Muscle layer of colon (tissue), 2 donors: ENCODE results near the gene PGGHG.

Source experiments
- H3K27ac ChIP-seq: one replicate; pipeline ENCODE4 v1.7.0; 2013; ENCODE audit warnings: low read depth, mild to moderate bottlenecking, low read length, moderate library complexity
- H3K27me3 ChIP-seq, 2 donors: one replicate each; pipeline ENCODE4 v1.7.0; 2013; ENCODE audit warnings: low read length in 2 of 2, mild to moderate bottlenecking in 2 of 2; ENCODE audit not compliant: insufficient read depth in 2 of 2, control insufficient read depth in 1 of 2
- H3K36me3 ChIP-seq: one replicate; pipeline ENCODE4 v1.7.0; 2013; ENCODE audit warnings: mild to moderate bottlenecking, low read length; ENCODE audit not compliant: insufficient read depth
- H3K4me1 ChIP-seq: one replicate; pipeline ENCODE4 v1.7.0; 2013; ENCODE audit warnings: mild to moderate bottlenecking, low read length; ENCODE audit not compliant: insufficient read depth
- H3K4me3 ChIP-seq, 2 donors: one replicate each; pipeline ENCODE4 v1.7.0; 2013; ENCODE audit warnings: low read length in 2 of 2, low read depth in 1 of 2, mild to moderate bottlenecking in 1 of 2, moderate library complexity in 1 of 2
- H3K9ac ChIP-seq: one replicate; pipeline ENCODE4 v1.7.0; 2013; ENCODE audit warnings: low read length
- H3K9me3 ChIP-seq: one replicate; pipeline ENCODE4 v1.7.0; 2013; ENCODE audit warnings: mild to moderate bottlenecking, low read length
- donor health status: abdominal sarcoma.
- donor health status: Adenocarcinoma of cecum.

PGGHG gene

DNA sequence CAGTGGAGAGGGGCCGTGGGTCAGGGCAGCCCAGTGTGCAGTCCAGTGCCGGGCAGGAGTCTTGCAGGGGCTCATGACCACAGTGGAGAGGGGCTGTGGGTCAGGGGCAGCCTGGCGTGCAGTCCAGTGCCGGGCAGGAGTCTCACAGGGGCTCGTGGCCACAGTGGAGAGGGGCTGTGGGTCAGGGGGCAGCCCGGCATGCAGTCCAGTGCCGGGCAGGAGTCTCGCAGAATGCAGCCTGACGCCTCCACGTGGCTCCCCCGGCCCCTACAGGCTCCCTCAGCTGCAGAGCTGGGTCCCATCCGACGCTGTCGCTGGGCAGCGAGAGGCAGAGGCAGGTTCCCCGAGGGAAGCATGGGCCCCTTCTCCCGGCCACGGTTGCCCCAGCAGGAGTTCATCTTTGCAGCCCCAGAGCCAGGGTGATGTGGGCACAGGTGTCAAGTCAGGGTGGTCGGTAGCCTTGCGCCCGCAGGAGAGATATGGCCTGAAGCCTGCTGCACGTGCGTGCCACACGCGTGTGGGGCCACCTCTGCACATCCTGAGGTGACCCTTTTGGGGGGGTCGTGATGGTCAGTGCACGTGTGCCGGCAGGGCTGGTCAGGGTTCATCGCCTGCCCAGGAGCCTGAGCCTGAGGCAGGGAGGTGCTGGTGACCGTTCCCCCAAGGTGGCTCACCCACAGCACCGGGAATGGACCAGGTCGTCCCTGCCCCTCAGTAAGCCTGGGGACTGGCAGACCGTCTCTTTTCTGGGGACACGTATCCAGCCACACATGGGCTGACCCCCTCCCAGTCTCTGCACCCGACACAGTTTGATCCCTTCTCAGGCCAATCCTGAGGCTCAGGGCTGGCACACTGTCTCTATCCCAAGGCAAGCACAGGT, 7.5 kb downstream of the PGGHG start:
- Histone ChIP-seq H3K27ac (no peak overlapping the region), H3K27me3 (peaks cover 6 to 42% of the 10 kb centered on the region in 2 donors)

GRCh38 chr11:297051-297585, 8.2 kb downstream of the PGGHG start:
- Histone ChIP-seq H3K9me3 (no peaks in the 10 kb centered on the region), H3K9ac (no peak overlapping the region), H3K27me3 (peaks cover 6 to 42% of the 10 kb centered on the region in 2 donors), H3K4me3 (no peak overlapping the region), H3K27ac (no peak overlapping the region), H3K4me1 (no peaks in the 10 kb centered on the region), H3K36me3 (no peaks in the 10 kb centered on the region)

More for the DNA sequence above, 7.5 kb downstream of the PGGHG start:
- Histone ChIP-seq H3K9ac (no peak overlapping the region), H3K9me3 (no peaks in the 10 kb centered on the region), H3K4me3 (no peak overlapping the region), H3K4me1 (no peaks in the 10 kb centered on the region), H3K36me3 (no peaks in the 10 kb centered on the region)

- no peak overlapping the region for H3K27ac ChIP-seq
Observed at GRCh38 chr11:297586-298405, 8.9 kb downstream of the PGGHG start.

GRCh38 chr11:298406-299065, 9.6 kb downstream of the PGGHG start:
- Histone ChIP-seq H3K4me1 (no peaks in the 10 kb centered on the region), H3K27ac (no peak overlapping the region), H3K9me3 (no peaks in the 10 kb centered on the region), H3K36me3 (no peaks in the 10 kb centered on the region), H3K4me3 (no peak overlapping the region), H3K27me3 (peaks cover 6 to 42% of the 10 kb centered on the region in 2 donors), H3K9ac (no peak overlapping the region)

More at GRCh38 chr11:297586-298405, 8.9 kb downstream of the PGGHG start:
- Histone ChIP-seq H3K9me3 (no peaks in the 10 kb centered on the region), H3K4me1 (no peaks in the 10 kb centered on the region), H3K36me3 (no peaks in the 10 kb centered on the region), H3K27me3 (peaks cover 6 to 42% of the 10 kb centered on the region in 2 donors), H3K4me3 (no peak overlapping the region), H3K9ac (no peak overlapping the region)

GRCh38 chr11:299081-299891, 10.4 kb downstream of the PGGHG start, which contains the start of gene IFITM5:
Gene IFITM5 (minus strand): TSS chr11:299526. CDS start chr11:299490, 36 bp downstream.
- H3K27ac ChIP-seq = no peak within 1 kb of the TSS
- no peaks in the 10 kb centered on the region for H3K9me3 ChIP-seq
- no peaks in the 10 kb centered on the region for H3K36me3 ChIP-seq
- H3K9ac ChIP-seq = no peak within 1 kb of the TSS
- no peak within 1 kb of the TSS for H3K4me3 ChIP-seq
- peaks cover 6 to 42% of the 10 kb centered on the region in 2 donors for H3K27me3 ChIP-seq
- H3K4me1 ChIP-seq = no peaks in the 10 kb centered on the region

DNA sequence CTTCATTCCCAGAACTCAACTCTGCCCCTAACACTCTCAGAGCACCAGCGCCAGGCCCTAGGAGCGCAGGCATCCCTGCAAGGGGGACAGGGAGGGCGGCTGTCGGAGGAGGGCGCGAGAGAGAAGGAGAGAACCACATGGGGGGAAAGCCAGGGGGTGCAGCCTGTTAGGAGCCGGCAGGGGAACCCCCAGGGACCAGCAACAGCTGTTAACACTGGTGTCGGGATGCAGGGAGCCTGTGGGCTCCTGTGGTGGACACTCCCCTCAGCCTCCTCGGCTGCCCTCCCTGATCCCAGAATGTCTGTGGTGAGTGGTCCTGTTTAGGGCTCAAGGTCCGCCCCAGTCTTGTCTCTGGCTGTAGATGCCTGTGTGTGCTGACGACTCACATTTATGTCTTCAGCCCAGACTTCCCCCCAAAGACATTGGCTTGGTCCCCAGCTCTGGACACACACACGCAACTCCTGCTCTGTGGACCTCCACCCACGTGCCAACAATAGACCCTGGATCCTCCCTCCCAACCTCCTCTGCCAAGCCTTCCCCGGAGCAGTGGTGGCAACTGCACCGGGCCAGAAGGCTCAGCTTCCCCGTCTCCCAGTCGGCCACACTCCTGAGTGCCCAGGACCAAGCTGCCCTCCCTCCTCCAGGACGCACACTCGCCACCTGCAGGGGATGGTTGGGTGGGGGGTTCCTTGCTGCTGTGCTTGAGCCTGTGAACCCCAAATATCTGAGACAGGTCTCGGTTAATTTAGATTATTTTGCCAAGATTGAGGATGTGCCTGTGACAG, 11.2 kb downstream of the PGGHG start:
- H3K36me3 ChIP-seq = no peaks in the 10 kb centered on the region
- no peak overlapping the region for H3K27ac ChIP-seq
- H3K9ac ChIP-seq = no peak overlapping the region
- H3K4me1 ChIP-seq = peaks cover 5% of the 10 kb centered on the region
- H3K9me3 ChIP-seq = no peaks in the 10 kb centered on the region
- peaks cover 6 to 42% of the 10 kb centered on the region in 2 donors for H3K27me3 ChIP-seq
- H3K4me3 ChIP-seq = no peak overlapping the region

- H3K9ac ChIP-seq = no peak overlapping the region
- no peak overlapping the region for H3K4me3 ChIP-seq
- H3K9me3 ChIP-seq = no peaks in the 10 kb centered on the region
- H3K27me3 ChIP-seq = peaks cover 6 to 20% of the 10 kb centered on the region in 2 donors
- no peak overlapping the region for H3K27ac ChIP-seq
- H3K36me3 ChIP-seq = no peaks in the 10 kb centered on the region
- peaks cover 6% of the 10 kb centered on the region for H3K4me1 ChIP-seq
Observed at GRCh38 chr11:303363-303762, 14.4 kb downstream of the PGGHG start.

GRCh38 chr11:304061-304506, 15.2 kb downstream of the PGGHG start:
- peaks cover 6% of the 10 kb centered on the region for H3K4me1 ChIP-seq
- no peak overlapping the region for H3K27ac ChIP-seq
- no peak overlapping the region for H3K9ac ChIP-seq
- H3K36me3 ChIP-seq = no peaks in the 10 kb centered on the region
- H3K4me3 ChIP-seq = no peak overlapping the region
- peaks cover 0 to 13% of the 10 kb centered on the region in 2 donors for H3K27me3 ChIP-seq
- no peaks in the 10 kb centered on the region for H3K9me3 ChIP-seq

DNA sequence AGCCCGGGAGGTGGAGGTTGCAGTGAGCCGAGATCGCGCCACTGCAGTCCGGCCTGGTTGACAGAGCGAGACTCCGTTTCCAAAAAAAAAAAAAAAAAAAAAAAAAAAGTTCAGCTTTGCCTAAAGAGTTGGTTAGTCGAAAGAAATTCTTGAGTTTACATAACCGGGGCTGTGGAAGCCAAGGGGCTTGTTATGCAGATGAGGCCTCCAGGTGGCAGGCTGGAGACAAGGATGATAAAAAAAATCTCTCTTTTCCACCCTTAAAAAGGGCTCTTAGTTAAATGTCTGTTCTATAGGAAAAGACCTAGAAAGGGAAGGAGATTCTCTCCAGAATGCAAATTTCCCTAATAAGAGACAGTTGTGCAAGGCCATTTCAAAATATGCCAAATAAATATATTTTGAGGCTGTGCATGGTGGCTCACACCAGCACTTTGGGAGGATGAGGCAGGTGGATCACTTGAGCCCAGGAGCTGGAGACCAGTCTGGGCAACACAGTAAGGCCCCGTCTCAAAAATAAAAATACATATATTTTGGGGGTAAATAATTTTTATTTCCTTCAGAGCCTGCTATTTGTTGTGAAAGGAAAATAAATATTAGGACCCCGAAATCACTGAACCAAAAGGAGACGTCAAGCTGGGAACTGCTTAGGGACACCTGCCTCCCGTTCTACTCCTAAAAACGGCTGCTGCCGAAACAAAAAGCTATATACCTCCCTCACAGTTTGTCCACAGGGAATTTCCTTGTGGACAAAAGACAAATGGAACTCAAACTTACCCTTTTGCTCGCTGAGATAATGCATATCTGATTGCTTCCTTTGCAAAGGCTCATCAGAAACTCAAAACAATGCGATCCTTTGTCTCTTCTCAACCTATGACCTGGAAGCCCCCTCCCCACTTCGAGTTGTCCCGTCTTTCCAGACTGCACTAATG, 16.3 kb downstream of the PGGHG start:
- H3K27ac ChIP-seq = no peak overlapping the region
- H3K9ac ChIP-seq = no peak overlapping the region
- peaks cover 12% of the 10 kb centered on the region for H3K4me1 ChIP-seq

More for the DNA sequence above, 16.3 kb downstream of the PGGHG start:
- Histone ChIP-seq H3K4me3 (no peak overlapping the region), H3K36me3 (no peaks in the 10 kb centered on the region), H3K27me3 (peaks cover 0 to 2% of the 10 kb centered on the region in 2 donors), H3K9me3 (no peaks in the 10 kb centered on the region)
